ENCODE measurements around the gene MCMBP.
"Not testable (repeated sequence)": the region's sequence is repeated elsewhere in the genome, so short reads cannot be mapped to it uniquely, and the experiment has no call there.

The MCMBP gene, protein sequence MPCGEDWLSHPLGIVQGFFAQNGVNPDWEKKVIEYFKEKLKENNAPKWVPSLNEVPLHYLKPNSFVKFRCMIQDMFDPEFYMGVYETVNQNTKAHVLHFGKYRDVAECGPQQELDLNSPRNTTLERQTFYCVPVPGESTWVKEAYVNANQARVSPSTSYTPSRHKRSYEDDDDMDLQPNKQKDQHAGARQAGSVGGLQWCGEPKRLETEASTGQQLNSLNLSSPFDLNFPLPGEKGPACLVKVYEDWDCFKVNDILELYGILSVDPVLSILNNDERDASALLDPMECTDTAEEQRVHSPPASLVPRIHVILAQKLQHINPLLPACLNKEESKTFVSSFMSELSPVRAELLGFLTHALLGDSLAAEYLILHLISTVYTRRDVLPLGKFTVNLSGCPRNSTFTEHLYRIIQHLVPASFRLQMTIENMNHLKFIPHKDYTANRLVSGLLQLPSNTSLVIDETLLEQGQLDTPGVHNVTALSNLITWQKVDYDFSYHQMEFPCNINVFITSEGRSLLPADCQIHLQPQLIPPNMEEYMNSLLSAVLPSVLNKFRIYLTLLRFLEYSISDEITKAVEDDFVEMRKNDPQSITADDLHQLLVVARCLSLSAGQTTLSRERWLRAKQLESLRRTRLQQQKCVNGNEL

DNA sequence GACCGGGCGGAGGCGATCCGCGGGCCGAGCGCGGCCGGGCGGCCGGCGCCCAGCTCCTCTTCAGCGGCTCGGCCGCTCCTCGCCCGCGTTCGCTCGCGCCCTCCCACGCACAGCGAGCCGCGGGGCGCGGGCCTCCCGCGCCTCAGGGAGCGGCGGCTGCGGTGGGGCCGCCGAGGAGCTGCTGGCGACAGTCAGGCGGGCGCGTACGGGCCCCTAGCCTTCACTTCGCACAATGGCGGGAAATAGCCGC is at the start of gene MCMBP:
MCMBP (minus strand) TSS at position 234 of the 250 bp plus-strand sequence. CDS start 259 bp downstream, outside the sequence.
- no peak for DNase-seq (ENCODE audit: extremely low read depth in 1 of 2, low read depth in 1 of 2)

DNA sequence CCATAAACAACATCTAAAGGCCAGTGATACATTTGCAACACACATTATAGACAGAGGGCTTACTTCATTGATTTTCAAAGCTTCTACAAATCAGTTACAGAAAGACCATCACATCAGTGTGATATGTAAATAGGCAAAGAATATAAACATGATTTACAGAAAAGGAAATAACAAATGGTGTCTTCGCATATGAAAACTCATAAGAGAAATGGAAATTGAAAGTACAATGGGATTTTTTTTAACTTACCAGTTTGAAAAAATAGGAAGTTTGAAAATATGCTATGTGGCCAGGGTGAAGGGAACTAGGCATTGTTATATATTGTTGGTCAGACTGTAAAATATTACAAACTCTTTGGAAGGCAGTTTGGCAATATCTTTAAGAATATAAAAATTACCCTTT is 47.2 kb upstream of the MCMBP start:
- DNase-seq (ENCODE audit: extremely low read depth in 1 of 2, low read depth in 1 of 2) = no peak

DNA sequence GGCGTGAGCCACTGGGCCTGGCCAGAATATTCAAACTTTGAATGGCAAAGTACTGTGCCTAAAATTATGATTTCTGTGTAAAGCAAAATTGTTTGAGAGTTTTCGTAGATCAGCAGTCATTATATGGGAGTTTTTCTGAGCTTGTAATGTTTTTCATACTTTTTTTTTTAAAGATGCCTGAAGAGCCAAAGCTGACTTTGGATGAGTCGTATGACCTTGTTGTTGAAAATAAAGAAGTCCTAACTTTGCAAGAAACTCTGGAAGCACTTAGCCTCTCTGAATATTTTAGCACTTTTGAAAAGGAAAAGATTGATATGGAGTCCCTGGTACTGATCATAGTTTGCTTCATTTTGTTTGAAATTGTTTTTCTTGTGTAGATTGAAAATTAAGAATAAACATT is 46.6 kb upstream of the MCMBP start:
- no peak for DNase-seq (ENCODE audit: extremely low read depth in 1 of 2, low read depth in 1 of 2)

DNA sequence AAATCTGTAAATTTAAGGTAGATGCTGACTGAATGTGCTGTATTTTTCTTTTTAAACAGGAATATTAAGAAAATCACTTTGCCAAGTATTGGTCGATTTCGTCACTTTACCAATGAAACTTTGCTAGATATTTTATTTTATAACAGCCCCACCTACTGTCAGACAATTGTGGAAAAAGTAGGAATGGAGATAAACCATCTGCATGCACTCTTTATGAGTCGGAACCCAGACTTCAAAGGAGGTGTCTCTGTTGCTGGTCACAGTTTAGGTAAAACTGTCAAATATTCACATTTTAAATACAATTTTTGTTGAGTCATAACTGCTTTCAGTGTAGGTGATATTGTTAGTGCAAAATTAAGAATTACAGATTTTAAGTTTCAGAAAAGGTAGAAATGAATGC is 45.1 kb upstream of the MCMBP start:
- DNase-seq (ENCODE audit: extremely low read depth in 1 of 2, low read depth in 1 of 2) = no peak

DNA sequence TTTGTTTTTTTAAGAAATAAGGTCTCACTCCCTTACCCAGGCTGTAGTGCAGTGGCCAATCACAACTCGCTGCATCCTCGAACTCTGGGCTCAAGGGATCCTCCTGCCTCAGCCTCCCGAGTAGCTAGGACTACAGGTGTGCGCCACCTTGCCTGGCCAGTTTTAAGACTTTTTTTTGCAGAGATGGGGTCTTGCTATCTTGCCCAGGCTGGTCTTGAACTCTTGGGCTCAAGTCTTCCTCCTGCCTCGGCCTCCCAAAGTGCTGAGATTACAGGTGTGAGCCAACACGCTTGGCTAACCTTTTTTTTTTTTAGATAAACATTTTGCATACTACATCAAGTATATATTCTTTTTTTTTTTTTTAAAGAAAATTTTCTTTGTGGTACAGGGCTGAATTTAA is 38.0 kb upstream of the MCMBP start:
- no peak for DNase-seq (ENCODE audit: extremely low read depth in 1 of 2, low read depth in 1 of 2)

DNA sequence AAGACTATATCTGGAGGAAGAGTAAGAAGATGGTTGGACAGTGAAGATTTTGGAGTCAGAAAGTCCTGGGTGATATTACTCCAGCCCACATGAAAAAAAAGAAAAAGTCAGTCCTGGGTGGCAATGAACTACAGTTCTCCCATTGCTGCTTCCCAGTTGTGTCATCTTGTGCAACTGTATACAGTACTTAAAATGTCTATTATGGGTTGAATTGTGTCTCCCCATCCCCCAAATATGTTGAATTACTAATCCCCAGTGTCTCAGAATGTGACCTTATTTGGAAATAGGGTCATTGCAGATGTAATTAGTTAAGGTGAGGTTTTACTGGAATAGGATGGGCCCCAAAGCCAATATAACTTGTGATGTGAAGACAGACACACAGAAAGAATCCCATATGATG is 35.5 kb upstream of the MCMBP start:
- no peak for DNase-seq (ENCODE audit: extremely low read depth in 1 of 2, low read depth in 1 of 2)

DNA sequence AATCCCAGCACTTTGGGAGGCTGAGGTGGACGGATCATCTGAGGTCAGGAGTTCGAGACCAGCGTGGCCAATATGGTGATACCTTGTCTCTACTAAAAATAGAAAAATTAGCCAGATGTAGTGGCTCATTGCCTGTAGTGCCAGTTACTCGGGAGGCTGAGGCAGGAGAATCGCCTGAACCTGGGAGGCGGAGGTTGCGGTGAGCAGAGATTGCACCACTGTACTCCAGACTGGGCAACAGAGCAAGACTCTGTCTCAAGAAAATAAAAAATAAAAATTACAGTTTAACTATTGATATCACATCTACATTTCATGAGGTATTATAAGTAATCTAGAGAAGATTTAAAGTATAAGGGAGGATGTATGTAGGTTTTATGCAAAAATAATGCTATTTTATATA is 35.1 kb upstream of the MCMBP start:
- not testable (repeated sequence) for DNase-seq (ENCODE audit: extremely low read depth in 1 of 2, low read depth in 1 of 2)

DNA sequence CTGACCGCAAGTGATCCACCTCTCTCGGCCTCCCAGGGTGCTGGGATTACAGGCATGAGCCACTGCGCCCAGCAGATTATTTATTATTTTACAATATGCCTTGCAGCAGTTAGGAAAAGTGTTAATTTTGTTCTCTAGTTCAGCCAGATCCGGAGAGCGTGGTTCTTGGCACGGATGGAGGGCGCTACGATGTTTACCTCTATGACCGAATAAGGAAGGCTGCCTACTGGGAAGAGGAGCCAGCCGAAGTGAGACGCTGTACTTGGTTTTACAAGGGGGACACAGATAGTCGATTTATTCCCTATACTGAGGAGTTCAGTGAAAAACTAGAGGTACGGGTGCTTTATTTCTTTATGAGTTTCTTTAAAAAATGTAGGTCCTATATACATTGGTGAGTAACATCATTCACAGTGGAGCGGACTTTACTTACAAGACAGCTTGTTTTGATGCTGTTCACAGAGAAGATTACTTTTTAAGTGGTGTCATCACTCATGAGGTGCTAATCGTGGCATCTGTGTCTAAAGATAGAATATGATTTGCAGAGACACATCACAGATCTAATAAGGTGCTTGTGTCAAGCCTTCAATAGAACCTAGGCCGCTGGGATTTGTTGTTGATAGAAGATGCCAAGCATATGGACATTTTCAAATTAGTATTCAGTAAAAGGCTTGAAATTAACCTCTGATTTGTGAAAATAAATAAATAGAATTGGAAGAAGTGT is 31.5 kb upstream of the MCMBP start:
- DNase-seq (ENCODE audit: extremely low read depth in 1 of 2, low read depth in 1 of 2) = no peak

DNA sequence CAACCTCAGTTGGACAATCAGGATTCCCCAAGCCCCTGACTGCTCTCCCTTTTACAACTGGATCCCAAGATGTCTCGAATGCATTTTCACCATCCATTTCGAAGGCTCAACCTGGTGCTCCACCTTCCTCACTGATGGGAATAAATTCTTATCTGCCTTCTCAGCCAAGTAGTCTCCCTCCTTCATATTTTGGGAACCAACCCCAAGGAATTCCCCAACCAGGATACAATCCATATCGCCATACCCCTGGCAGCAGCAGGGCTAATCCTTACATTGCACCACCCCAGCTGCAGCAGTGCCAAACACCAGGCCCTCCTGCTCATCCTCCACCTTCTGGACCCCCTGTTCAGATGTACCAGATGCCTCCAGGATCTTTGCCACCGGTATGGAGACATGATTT is 25.9 kb upstream of the MCMBP start:
- no peak for DNase-seq (ENCODE audit: extremely low read depth in 1 of 2, low read depth in 1 of 2)

DNA sequence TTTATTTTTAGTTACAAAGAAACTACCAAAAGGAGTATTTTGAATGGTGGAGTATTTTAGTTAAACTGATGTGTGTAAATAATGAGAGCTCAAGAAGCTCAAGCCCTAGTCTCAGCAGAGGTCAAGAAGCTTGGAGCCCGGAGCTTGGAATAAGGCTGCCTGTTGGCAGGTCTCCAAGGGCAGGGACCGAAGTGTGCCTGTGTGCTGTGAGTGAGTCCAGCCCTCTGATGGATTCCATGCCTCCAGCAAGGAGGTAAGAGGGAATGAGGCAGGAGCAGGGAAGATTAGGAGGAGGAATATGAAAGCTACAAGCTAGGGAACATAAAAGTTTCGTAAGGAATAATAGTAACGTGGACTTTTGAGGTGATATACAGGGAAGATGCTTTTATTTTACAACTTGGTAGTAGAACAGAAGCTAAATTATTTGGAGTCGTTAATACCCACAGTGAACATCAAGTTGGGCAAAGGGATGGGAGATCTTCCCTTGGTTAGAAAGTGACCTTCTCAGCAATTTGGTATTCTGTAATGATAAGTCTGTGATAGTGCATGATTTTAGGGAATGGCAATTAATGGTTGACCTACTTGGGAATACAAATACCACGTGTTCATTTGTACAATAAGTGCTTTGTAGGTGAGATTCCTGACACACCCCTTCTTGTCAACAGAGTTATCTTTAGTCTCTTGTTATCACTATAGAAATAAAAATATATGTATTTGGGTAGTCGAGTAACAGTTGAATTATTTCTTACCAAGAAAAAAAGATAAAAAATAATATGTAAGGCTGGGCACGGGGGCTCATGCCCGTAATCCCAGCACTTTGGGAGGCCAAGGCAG is 24.5 kb upstream of the MCMBP start:
- DNase-seq (ENCODE audit: extremely low read depth in 1 of 2, low read depth in 1 of 2) = no peak

DNA sequence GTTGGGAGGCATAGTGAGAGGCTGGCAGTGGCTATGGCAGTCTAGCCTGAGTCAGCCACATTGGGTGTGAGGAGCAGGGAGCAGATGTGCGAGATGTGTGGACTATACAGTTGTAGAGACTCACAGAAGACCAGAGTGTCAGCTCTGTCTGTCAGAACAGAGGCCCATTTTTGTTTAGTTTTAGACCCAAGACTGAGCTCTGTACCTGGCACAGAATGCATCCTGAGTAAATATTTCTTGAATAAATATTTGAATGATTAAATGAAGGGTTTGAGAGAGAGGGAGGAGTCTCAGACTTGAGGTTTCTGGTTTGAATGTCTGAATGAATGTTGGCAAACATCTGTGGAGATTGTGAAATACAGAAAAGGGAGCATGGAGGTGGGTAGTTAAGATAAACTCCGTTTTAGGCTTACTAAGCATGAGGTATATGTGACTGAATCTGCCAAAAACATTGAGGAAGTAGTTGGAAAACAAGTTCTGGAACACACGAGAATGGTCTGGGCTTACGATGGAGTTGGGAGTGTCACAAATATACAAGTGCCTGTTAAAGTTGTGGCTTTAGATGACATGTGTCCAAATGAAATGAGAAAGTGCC is 23.5 kb upstream of the MCMBP start:
- no peak for DNase-seq (ENCODE audit: extremely low read depth in 1 of 2, low read depth in 1 of 2)

DNA sequence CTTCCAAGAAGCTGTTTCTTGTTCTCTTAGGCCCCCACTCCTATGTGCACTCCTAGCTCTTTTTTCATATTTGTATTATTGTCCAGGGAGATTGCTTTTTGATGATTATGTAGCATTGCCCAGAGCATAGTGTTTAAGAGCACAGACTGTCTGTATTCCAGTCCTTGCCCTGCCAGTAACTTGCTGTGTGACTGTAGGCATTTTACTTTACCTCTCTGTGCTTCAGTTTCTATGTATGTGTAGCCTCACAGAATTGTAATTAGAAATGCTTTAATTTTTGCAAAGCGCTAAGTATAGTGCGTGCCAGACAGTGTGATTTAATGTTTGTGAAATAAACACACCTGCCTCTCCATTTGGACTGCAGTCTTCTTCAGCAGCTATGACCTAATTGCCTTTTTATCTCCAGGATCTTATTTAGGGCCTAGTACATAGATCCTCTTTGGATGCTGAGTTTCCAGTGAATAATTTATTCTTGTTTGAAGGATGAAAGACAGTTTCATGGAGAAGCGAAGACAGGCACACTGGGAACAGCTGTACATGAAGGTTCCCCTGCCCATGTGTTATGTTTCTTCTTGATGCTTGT is 21.3 kb upstream of the MCMBP start:
- no peak for DNase-seq (ENCODE audit: extremely low read depth in 1 of 2, low read depth in 1 of 2)

DNA sequence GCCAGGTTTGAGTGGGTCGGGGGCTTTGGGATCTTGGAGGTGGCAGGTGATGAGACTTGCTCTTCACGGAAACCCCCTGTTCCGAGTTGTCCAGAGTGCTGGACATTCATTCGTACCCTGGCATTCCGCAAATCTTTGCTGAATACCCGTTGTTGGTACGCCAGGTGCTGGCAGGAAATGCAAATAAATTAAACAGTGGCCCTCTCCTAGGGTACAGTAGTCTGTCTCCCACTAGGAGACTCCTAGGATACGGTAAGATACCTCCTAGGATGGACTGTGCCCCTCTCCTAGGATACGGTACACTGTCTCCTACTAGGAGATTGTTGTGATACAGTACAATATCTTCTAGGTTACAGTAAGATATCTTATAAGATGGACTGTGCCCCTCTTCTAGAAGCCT is 20.4 kb upstream of the MCMBP start:
- no peak for DNase-seq (ENCODE audit: extremely low read depth in 1 of 2, low read depth in 1 of 2)

DNA sequence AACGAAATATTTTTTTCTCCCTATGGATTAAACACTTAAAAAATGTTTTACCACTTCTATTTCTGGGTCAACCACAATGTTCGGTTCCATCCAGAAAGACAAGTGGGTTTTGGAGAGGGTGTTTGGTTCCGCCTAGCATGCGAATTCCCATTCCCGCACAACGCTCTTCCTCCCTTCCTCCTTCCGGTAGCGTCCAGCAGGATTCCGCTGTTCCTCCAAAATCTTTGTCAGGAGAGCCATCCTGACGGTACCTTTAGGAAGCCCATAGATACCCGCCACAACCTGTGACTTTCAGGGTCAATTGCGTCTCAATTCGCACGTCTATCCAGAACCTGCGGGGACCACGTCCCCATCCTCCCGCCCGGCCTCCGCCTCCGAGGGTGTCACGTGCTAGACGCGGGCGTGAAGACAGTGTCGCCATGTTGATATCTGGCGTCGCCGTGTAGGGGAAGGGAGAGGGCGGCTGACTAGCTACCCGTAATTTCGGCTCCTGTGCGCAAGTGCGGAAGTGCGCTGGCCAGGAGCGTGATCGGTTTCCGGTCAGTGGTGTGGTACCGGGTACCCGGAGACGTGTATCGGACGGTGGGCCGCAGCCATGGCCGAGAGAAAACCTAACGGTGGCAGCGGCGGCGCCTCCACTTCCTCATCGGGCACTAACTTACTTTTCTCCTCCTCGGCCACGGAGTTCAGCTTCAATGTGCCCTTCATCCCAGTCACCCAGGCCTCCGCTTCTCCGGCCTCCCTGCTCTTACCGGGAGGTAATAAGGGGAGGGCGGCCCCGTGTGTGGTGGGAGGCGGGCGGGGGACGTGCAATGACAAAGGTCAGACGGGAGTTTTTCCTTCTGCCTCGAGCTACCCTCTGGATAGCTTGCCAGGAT is 19.8 kb upstream of the MCMBP start, which contains the start of gene SEC23IP:
SEC23IP (plus strand) TSS at position 543 of the 878 bp plus-strand sequence; CDS start at position 596, 53 bp downstream.
- DNase-seq (ENCODE audit: extremely low read depth in 1 of 2, low read depth in 1 of 2) = peak; percentile 70 to 83

DNA sequence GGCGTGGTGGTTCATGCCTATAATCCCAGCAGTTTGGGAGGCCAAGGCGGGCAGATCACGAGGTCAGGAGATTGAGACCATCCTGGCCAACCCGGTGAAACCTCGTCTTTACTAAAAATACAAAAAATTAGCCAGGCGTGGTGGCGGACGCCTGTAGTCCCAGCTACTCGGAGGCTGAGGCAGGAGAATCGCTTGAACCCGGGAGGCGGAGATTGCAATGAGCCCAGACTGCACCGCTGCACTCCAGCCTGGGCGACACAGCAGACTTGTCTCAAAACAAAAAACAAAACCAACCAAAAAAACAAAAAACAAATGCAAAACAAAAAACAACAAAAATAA is 19.2 kb upstream of the MCMBP start:
- not testable (repeated sequence) for DNase-seq (ENCODE audit: extremely low read depth in 1 of 2, low read depth in 1 of 2)

DNA sequence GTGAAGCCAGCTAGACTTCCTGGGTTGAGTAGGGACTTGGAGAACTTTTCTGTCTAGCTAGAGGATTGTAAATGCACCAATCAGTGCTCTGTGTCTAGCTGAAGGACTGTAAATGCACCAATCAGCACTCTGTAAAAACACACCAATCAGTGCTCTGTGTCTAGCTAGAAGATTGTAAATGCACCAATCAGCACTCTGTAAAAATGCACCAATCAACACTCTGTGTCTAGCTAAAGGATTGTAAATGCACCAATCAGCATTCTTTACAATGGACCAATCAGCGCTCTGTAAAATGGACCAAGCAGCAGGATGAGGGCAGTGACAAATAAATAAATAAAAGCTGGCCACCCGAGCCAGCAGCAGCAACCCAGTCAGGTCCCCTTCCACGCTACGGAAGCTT is 17.7 kb upstream of the MCMBP start:
- not testable (repeated sequence) for DNase-seq (ENCODE audit: extremely low read depth in 1 of 2, low read depth in 1 of 2)

DNA sequence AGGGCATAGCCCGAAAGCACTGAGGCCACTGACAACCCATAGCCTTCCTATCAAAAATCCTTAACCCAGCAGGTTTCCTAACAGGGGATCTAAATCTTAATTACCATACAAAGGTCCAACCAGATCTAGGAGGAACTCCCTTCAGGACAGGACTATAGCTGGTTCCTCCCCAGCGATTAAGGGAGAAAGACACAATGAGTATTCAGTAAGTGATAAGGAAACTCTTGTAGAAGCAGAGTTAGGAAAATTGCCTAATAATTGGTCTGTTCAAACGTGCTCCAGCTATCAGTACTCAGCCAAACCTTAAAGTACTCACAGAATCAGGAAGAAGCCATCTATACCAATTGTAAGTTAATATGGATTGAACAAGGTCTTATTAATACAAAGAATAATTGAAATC is 16.6 kb upstream of the MCMBP start:
- not testable (repeated sequence) for DNase-seq (ENCODE audit: extremely low read depth in 1 of 2, low read depth in 1 of 2)

DNA sequence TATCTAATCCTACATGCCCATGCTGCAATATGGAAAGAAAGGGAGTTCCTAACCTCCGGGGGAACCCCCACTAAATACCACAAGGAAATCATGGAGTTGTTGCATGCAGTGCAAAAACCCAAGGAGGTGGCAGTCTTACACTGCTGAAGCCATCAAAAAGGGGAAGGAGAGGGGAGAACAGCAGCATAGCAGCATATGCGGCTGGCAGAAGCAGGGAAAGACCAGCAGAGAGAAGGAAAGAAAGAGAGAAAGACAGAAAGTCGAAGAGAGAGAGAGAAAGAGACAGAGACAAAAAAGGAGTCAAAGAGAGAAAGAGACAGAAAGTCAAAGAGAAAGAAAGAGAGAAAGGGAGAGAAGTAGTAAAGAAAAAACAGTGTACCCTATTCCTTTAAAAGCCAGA is 16.1 kb upstream of the MCMBP start:
- not testable (repeated sequence) for DNase-seq (ENCODE audit: extremely low read depth in 1 of 2, low read depth in 1 of 2)

DNA sequence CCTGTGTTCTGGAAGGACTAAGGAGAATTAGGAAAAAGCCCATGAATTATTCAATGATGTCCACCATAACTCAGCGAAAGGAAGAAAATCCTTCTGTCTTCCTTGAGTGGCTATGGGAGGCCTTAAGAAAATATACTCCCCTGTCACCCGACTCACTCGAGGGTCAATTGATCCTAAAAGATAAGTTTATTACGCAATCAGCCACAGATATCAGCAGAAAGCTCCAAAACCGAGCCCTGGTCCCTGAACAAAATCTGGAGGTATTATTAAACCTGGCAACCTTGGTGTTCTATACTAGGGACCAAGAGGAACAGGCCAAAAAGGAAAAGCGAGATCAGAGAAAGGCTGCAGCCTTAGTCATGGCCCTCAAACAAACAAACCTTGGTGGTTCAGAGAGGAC is 13.4 kb upstream of the MCMBP start:
- DNase-seq (ENCODE audit: extremely low read depth in 1 of 2, low read depth in 1 of 2) = not testable (repeated sequence)
